SU-DHL-6 (cell line): ENCODE measurements around the gene CSTB.

Experiments used
- EZH2phosphoT487 ChIP-seq: fragments of 200-600 bp; sonication (generic), shearing (Covaris generic); conservative IDR thresholded peaks from 2 replicates; pipeline ENCODE4 v1.6.1; 2018; ENCODE audit warnings: mild to moderate bottlenecking, antibody characterized with exemption, low read length, moderate library complexity, mixed read lengths
- TF ChIP-seq, protein P1 (sequence below): fragments of 200-600 bp; sonication (generic); IDR thresholded peaks from one replicate; pipeline ENCODE4 v1.5.1; 2017; ENCODE audit warnings: antibody characterized with exemption, mild to moderate bottlenecking, low read length, moderate library complexity; ENCODE audit not compliant: insufficient read depth, poor library complexity, severe bottlenecking

DNA sequence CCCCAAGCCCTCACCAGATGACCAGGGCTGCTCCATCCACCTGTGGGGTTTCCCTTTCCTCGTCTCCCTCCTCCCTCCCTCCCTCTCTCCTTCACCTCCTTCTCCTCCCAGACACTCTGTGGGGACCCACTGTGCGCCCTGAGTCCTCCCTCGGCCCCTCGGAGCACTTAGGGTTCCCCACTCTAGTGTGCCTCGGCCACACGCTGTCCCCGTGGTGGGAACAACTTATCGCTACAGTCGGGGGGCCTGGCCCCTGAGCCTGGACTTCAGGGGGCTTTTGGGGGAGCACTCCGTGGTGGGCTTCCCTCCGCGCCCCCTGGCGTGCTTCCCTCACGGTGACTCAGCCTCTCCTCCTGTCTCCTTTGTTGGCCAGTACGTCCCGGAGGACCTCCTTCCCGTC lies 27.5 kb downstream of the CSTB start:
- TF ChIP-seq, protein P1, sequence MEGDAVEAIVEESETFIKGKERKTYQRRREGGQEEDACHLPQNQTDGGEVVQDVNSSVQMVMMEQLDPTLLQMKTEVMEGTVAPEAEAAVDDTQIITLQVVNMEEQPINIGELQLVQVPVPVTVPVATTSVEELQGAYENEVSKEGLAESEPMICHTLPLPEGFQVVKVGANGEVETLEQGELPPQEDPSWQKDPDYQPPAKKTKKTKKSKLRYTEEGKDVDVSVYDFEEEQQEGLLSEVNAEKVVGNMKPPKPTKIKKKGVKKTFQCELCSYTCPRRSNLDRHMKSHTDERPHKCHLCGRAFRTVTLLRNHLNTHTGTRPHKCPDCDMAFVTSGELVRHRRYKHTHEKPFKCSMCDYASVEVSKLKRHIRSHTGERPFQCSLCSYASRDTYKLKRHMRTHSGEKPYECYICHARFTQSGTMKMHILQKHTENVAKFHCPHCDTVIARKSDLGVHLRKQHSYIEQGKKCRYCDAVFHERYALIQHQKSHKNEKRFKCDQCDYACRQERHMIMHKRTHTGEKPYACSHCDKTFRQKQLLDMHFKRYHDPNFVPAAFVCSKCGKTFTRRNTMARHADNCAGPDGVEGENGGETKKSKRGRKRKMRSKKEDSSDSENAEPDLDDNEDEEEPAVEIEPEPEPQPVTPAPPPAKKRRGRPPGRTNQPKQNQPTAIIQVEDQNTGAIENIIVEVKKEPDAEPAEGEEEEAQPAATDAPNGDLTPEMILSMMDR = no peak
- TF ChIP-seq EZH2phosphoT487 = no peak
